GM23338 (cell line): ENCODE measurements around the gene NGF. TPM values are rescaled to one million over a fixed set of nuclear protein-coding genes. Genes with fewer than 3 reads are reported as not detected.

ENCODE experiments used
- ATAC-seq: fragments of 200-7000 bp; cut with Tn5 transposase; 3 replicates; pipeline ENCODE4 v1.9.1; 2020
- DNase-seq: peaks from one replicate; pipeline ENCODE4 v3.0.0-alpha.2; 2015; ENCODE audit warnings: low spot score
- H2AFZ ChIP-seq: fragments of 200-600 bp; sonication (generic); 2 replicates; pipeline ENCODE4 v1.8.0; 2016; ENCODE audit warnings: antibody characterized with exemption, mild to moderate bottlenecking, moderate library complexity
- H3F3A ChIP-seq: fragments of 200-600 bp; sonication (generic); replicated peaks from 2 replicates; pipeline ENCODE4 v1.8.0; 2017; ENCODE audit warnings: antibody characterized with exemption, mixed run types, low read depth
- H3K27ac ChIP-seq: fragments of 200-600 bp; sonication (generic); 2 replicates; pipeline ENCODE4 v1.6.1; 2016; ENCODE audit warnings: low read depth
- H3K27me3 ChIP-seq: fragments of 200-600 bp; sonication (generic); 2 replicates; pipeline ENCODE4 v1.8.0; 2016; ENCODE audit warnings: mild to moderate bottlenecking, mixed run types, moderate library complexity; ENCODE audit not compliant: insufficient read depth
- H3K36me3 ChIP-seq: fragments of 200-600 bp; sonication (generic); 2 replicates; pipeline ENCODE4 v1.8.0; 2016; ENCODE audit warnings: mild to moderate bottlenecking; ENCODE audit not compliant: insufficient read depth
- H3K4me1 ChIP-seq: fragments of 200-600 bp; sonication (generic); 2 replicates; pipeline ENCODE4 v1.8.0; 2016; ENCODE audit warnings: mild to moderate bottlenecking, moderate library complexity; ENCODE audit not compliant: insufficient read depth
- H3K4me2 ChIP-seq: fragments of 200-600 bp; sonication (generic); 2 replicates; pipeline ENCODE4 v1.7.1; 2017; ENCODE audit warnings: mixed run types
- H3K4me3 ChIP-seq: fragments of 200-600 bp; sonication (generic); 2 replicates; pipeline ENCODE4 v1.6.1; 2016; ENCODE audit warnings: mixed run types
- H3K79me2 ChIP-seq: fragments of 200-600 bp; sonication (generic); replicated peaks from 2 replicates; pipeline ENCODE4 v1.8.0; 2017; ENCODE audit warnings: mild to moderate bottlenecking; ENCODE audit not compliant: insufficient read depth
- H3K9me2 ChIP-seq: fragments of 200-600 bp; sonication (generic); 2 replicates; pipeline ENCODE4 v1.8.0; 2017; ENCODE audit not compliant: insufficient read depth
- H4K20me1 ChIP-seq: fragments of 200-600 bp; sonication (generic); replicated peaks from 2 replicates; pipeline ENCODE4 v1.8.0; 2017; ENCODE audit warnings: mild to moderate bottlenecking; ENCODE audit not compliant: insufficient read depth
- H3K27ac Mint-ChIP-seq: 2 replicates; pipeline ENCODE4 v1.8.0; 2020; ENCODE audit warnings: inconsistent platforms, mild to moderate bottlenecking, moderate library complexity, mixed read lengths
- H3K27me3 Mint-ChIP-seq: 3 replicates; pipeline ENCODE4 v1.8.0; 2022; ENCODE audit warnings: low read depth, mild to moderate bottlenecking, moderate library complexity, mixed read lengths, inconsistent platforms; ENCODE audit not compliant: insufficient read depth, poor library complexity
- H3K36me3 Mint-ChIP-seq: 3 replicates; pipeline ENCODE4 v1.8.0; 2021; ENCODE audit warnings: low read depth, mild to moderate bottlenecking, inconsistent platforms, moderate library complexity, mixed read lengths
- H3K4me1 Mint-ChIP-seq: 3 replicates; pipeline ENCODE4 v1.8.0; 2020; ENCODE audit warnings: mild to moderate bottlenecking, inconsistent platforms, mixed read lengths
- H3K4me3 Mint-ChIP-seq: 3 replicates; pipeline ENCODE4 v1.8.0; 2021; ENCODE audit warnings: moderate library complexity, mild to moderate bottlenecking, inconsistent platforms, mixed read lengths
- H3K9me3 Mint-ChIP-seq: 3 replicates; pipeline ENCODE4 v1.8.0; 2020; ENCODE audit warnings: moderate library complexity, mild to moderate bottlenecking, inconsistent platforms, mixed read lengths
- CREB1 ChIP-seq: fragments of 250-450 bp; sonication (Bioruptor Pico); IDR thresholded peaks from 2 replicates; pipeline ENCODE4 v1.5.0; 2020; ENCODE audit warnings: low read depth, mild to moderate bottlenecking, moderate library complexity
- EZH2 ChIP-seq: fragments of 200-600 bp; sonication (generic); IDR thresholded peaks from one replicate; pipeline ENCODE4 v1.8.0; 2017; ENCODE audit warnings: antibody characterized with exemption, mild to moderate bottlenecking, low read depth; ENCODE audit not compliant: unreplicated experiment
- EZH2phosphoT487 ChIP-seq: fragments of 200-600 bp; sonication (generic); IDR thresholded peaks from one replicate; pipeline ENCODE4 v1.8.1; 2018; ENCODE audit warnings: antibody characterized with exemption; ENCODE audit not compliant: unreplicated experiment
- JUNB ChIP-seq: IDR thresholded peaks from one replicate; pipeline ENCODE4 v1.6.1; 2016; ENCODE audit warnings: antibody characterized with exemption; ENCODE audit not compliant: unreplicated experiment
- NANOG ChIP-seq: IDR thresholded peaks from 2 replicates; pipeline ENCODE4 v1.6.1; 2016; ENCODE audit warnings: antibody characterized with exemption, borderline replicate concordance
- POLR2AphosphoS5 ChIP-seq: IDR thresholded peaks from 2 replicates; pipeline ENCODE4 v1.6.1; 2016; ENCODE audit warnings: antibody characterized with exemption, low read depth
- STAT1 ChIP-seq: IDR thresholded peaks from one replicate; pipeline ENCODE4 v1.6.1; 2016; ENCODE audit warnings: antibody characterized with exemption; ENCODE audit not compliant: unreplicated experiment
- ZNF114 ChIP-seq: fragments of 250-450 bp; sonication (Bioruptor Pico); IDR thresholded peaks from 2 replicates; pipeline ENCODE4 v1.5.0; 2020; ENCODE audit warnings: mild to moderate bottlenecking, moderate library complexity
- ZNF331 ChIP-seq: fragments of 250-450 bp; sonication (Bioruptor Pico); IDR thresholded peaks from 2 replicates; pipeline ENCODE4 v1.5.0; 2020; ENCODE audit warnings: low read depth, mild to moderate bottlenecking, moderate library complexity
- polyA plus RNA-seq: library from polyadenylated mRNA; unstranded; fragments of >200 nt; fragmentation: Nextera tagmentation; extraction: Ambion mirVana; gene quantifications from 2 replicates; pipeline ENCODE4 v1.2.1, GENCODE V29; 2016
- total RNA-seq: library from RNA; depleted of rRNA; stranded (reverse); fragments of >200 nt; shearing (Covaris generic); gene quantifications from 2 replicates; pipeline ENCODE4 v1.2.3, GENCODE V29; 2014
- TF ChIP-seq, protein P1 (sequence below): IDR thresholded peaks from one replicate; pipeline ENCODE4 v1.6.1; 2018; ENCODE audit warnings: antibody characterized with exemption; ENCODE audit not compliant: unreplicated experiment
- TF ChIP-seq, protein P2 (sequence below), 2 experiments: fragments of 200-600 bp in 1 of 2; sonication (generic) in 1 of 2; conservative IDR thresholded peaks; 2 replicates each; pipeline versions ENCODE4 v1.5.1 to v1.6.1; 2016 to 2017; ENCODE audit warnings: antibody characterized with exemption in 2 of 2, low read depth in 2 of 2, mild to moderate bottlenecking in 2 of 2, moderate library complexity in 1 of 2
- TF ChIP-seq, protein P3 (sequence below): IDR thresholded peaks from 2 replicates; pipeline ENCODE4 v1.6.1; 2016; ENCODE audit warnings: antibody characterized with exemption
- TF ChIP-seq, protein P4 (sequence below): fragments of 250-450 bp; sonication (Bioruptor Pico); IDR thresholded peaks from 2 replicates; pipeline ENCODE4 v1.5.0; 2020; ENCODE audit warnings: mild to moderate bottlenecking, moderate library complexity

NGF gene
- total and polyA plus RNA-seq, 2 experiments from 2014 or later = 0.28 to 0.92 TPM

DNA sequence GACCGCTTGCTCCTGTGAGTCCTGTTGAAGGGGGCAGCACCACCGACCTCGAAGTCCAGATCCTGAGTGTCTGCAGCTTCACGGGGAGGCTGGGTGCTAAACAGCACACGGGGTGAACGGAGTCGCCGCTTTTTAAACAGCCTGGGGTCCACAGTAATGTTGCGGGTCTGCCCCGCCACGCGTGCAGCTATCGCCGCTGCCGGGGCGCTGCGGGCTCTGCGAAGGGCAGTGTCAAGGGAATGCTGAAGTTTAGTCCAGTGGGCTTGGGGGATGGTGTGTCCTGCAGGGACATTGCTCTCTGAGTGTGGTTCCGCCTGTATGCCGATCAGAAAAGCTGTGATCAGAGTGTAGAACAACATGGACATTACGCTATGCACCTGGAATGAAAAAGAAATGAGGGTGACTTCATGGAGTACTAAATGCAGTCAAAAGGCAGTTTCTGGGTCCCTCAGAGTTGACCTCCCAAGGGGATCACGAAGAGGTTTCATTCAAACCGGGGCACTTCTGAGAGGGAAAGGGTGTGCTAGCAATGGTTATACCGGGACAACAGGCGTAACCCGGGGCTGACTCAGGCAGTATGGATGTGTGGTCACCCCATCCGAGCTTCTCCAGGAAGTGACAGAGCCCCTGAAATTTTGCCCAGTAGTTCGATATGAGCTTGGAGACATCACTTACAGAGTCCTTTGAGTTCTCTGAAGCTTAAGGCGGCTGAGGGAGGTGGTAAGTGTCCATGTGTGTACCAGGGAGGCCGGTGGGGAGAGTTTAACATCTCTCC lies 51.4 kb downstream of the NGF start:
- Histone ChIP-seq H3K27ac (no peak overlapping the region), H3K27me3 (no peaks in the 10 kb centered on the region), H4K20me1 (no peaks in the 10 kb centered on the region), H3K9me2 (peaks cover 18% of the 10 kb centered on the region; the same call in 1 of the 2 replicates), H3F3A (no peaks in the 10 kb centered on the region), H3K4me2 (no peak overlapping the region), H3K4me3 (no peak overlapping the region), H3K4me1 (no peaks in the 10 kb centered on the region), H3K79me2 (no peaks in the 10 kb centered on the region), H2AFZ (no peak overlapping the region; the same call in 1 of the 2 replicates), H3K36me3 (no peaks in the 10 kb centered on the region)
- H3K27me3 Mint-ChIP-seq = peaks cover 6% of the 10 kb centered on the region
- peaks cover 11% of the 10 kb centered on the region for H3K4me1 Mint-ChIP-seq
- H3K36me3 Mint-ChIP-seq = no peaks in the 10 kb centered on the region
- H3K9me3 Mint-ChIP-seq = no peaks in the 10 kb centered on the region
- no peak for DNase-seq
- ATAC-seq = no peak
- H3K4me3 Mint-ChIP-seq = no peak overlapping the region
- no peak for TF ChIP-seq EZH2phosphoT487
- TF ChIP-seq, protein P1, sequence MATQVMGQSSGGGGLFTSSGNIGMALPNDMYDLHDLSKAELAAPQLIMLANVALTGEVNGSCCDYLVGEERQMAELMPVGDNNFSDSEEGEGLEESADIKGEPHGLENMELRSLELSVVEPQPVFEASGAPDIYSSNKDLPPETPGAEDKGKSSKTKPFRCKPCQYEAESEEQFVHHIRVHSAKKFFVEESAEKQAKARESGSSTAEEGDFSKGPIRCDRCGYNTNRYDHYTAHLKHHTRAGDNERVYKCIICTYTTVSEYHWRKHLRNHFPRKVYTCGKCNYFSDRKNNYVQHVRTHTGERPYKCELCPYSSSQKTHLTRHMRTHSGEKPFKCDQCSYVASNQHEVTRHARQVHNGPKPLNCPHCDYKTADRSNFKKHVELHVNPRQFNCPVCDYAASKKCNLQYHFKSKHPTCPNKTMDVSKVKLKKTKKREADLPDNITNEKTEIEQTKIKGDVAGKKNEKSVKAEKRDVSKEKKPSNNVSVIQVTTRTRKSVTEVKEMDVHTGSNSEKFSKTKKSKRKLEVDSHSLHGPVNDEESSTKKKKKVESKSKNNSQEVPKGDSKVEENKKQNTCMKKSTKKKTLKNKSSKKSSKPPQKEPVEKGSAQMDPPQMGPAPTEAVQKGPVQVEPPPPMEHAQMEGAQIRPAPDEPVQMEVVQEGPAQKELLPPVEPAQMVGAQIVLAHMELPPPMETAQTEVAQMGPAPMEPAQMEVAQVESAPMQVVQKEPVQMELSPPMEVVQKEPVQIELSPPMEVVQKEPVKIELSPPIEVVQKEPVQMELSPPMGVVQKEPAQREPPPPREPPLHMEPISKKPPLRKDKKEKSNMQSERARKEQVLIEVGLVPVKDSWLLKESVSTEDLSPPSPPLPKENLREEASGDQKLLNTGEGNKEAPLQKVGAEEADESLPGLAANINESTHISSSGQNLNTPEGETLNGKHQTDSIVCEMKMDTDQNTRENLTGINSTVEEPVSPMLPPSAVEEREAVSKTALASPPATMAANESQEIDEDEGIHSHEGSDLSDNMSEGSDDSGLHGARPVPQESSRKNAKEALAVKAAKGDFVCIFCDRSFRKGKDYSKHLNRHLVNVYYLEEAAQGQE = no peak
- no peak for TF ChIP-seq STAT1
- no peak for TF ChIP-seq ZNF114 (CRISPR knock-in tag)
- TF ChIP-seq, protein P2, sequence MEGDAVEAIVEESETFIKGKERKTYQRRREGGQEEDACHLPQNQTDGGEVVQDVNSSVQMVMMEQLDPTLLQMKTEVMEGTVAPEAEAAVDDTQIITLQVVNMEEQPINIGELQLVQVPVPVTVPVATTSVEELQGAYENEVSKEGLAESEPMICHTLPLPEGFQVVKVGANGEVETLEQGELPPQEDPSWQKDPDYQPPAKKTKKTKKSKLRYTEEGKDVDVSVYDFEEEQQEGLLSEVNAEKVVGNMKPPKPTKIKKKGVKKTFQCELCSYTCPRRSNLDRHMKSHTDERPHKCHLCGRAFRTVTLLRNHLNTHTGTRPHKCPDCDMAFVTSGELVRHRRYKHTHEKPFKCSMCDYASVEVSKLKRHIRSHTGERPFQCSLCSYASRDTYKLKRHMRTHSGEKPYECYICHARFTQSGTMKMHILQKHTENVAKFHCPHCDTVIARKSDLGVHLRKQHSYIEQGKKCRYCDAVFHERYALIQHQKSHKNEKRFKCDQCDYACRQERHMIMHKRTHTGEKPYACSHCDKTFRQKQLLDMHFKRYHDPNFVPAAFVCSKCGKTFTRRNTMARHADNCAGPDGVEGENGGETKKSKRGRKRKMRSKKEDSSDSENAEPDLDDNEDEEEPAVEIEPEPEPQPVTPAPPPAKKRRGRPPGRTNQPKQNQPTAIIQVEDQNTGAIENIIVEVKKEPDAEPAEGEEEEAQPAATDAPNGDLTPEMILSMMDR (conservative IDR thresholded peaks at IDR 0.05; ENCODE audit: low read depth in 2 of 2) = no peak
- TF ChIP-seq, protein P3, sequence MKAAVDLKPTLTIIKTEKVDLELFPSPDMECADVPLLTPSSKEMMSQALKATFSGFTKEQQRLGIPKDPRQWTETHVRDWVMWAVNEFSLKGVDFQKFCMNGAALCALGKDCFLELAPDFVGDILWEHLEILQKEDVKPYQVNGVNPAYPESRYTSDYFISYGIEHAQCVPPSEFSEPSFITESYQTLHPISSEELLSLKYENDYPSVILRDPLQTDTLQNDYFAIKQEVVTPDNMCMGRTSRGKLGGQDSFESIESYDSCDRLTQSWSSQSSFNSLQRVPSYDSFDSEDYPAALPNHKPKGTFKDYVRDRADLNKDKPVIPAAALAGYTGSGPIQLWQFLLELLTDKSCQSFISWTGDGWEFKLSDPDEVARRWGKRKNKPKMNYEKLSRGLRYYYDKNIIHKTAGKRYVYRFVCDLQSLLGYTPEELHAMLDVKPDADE = no peak
- TF ChIP-seq NANOG = no peak
- TF ChIP-seq, protein P4, sequence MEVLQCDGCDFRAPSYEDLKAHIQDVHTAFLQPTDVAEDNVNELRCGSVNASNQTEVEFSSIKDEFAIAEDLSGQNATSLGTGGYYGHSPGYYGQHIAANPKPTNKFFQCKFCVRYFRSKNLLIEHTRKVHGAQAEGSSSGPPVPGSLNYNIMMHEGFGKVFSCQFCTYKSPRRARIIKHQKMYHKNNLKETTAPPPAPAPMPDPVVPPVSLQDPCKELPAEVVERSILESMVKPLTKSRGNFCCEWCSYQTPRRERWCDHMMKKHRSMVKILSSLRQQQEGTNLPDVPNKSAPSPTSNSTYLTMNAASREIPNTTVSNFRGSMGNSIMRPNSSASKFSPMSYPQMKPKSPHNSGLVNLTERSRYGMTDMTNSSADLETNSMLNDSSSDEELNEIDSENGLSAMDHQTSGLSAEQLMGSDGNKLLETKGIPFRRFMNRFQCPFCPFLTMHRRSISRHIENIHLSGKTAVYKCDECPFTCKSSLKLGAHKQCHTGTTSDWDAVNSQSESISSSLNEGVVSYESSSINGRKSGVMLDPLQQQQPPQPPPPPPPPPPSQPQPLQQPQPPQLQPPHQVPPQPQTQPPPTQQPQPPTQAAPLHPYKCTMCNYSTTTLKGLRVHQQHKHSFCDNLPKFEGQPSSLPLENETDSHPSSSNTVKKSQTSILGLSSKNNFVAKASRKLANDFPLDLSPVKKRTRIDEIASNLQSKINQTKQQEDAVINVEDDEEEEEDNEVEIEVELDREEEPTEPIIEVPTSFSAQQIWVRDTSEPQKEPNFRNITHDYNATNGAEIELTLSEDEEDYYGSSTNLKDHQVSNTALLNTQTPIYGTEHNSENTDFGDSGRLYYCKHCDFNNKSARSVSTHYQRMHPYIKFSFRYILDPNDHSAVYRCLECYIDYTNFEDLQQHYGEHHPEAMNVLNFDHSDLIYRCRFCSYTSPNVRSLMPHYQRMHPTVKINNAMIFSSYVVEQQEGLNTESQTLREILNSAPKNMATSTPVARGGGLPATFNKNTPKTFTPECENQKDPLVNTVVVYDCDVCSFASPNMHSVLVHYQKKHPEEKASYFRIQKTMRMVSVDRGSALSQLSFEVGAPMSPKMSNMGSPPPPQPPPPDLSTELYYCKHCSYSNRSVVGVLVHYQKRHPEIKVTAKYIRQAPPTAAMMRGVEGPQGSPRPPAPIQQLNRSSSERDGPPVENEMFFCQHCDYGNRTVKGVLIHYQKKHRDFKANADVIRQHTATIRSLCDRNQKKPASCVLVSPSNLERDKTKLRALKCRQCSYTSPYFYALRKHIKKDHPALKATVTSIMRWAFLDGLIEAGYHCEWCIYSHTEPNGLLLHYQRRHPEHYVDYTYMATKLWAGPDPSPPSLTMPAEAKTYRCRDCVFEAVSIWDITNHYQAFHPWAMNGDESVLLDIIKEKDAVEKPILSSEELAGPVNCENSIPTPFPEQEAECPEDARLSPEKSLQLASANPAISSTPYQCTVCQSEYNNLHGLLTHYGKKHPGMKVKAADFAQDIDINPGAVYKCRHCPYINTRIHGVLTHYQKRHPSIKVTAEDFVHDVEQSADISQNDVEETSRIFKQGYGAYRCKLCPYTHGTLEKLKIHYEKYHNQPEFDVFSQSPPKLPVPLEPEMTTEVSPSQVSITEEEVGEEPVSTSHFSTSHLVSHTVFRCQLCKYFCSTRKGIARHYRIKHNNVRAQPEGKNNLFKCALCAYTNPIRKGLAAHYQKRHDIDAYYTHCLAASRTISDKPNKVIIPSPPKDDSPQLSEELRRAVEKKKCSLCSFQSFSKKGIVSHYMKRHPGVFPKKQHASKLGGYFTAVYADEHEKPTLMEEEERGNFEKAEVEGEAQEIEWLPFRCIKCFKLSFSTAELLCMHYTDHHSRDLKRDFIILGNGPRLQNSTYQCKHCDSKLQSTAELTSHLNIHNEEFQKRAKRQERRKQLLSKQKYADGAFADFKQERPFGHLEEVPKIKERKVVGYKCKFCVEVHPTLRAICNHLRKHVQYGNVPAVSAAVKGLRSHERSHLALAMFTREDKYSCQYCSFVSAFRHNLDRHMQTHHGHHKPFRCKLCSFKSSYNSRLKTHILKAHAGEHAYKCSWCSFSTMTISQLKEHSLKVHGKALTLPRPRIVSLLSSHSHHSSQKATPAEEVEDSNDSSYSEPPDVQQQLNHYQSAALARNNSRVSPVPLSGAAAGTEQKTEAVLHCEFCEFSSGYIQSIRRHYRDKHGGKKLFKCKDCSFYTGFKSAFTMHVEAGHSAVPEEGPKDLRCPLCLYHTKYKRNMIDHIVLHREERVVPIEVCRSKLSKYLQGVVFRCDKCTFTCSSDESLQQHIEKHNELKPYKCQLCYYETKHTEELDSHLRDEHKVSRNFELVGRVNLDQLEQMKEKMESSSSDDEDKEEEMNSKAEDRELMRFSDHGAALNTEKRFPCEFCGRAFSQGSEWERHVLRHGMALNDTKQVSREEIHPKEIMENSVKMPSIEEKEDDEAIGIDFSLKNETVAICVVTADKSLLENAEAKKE (CRISPR knock-in tag) = no peak
- TF ChIP-seq JUNB = no peak
- no peak for TF ChIP-seq CREB1 (CRISPR knock-in tag)
- TF ChIP-seq EZH2 = no peak
- TF ChIP-seq POLR2AphosphoS5 = no peak
- TF ChIP-seq ZNF331 (CRISPR knock-in tag) = no peak
- no peak overlapping the region for H3K27ac Mint-ChIP-seq
